GM19193 (cell line): ENCODE measurements around the gene ZNF335.

ENCODE experiments used
- POLR2A ChIP-seq: IDR thresholded peaks from 4 replicates; pipeline ENCODE4 v1.6.1; 2011; ENCODE audit not compliant: insufficient read depth, insufficient read length; ENCODE audit errors: extremely low read depth

ZNF335 gene

DNA sequence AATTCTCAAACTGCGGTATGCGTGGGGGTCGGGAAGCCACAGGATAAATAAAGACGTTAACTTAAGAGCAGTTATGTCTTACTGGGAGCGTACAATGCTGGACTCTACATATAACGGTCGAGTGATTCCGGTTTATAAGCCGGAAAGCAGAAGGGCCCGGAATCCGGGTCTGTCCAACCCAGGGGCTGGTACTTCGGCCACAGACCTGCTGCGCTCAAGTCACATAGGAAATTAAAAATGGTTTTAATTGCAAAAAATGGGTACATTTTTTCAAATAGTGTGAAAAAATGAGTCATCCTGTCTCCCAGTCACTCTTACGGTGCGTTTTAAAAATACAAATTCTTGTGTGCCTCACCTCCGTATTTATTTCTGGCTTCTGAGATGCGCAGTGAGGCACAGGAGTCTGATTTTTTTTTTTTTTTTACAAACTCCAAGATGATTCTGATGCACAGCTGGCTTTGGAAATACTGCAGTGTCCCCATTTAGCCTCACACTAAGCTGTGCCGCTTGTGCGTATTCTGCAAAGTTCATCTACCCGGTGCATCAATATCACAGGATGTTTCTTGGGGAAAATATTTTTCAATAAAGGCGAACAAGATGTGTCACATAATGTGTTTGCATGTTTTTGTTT lies 36.5 kb downstream of the ZNF335 start:
- TF ChIP-seq POLR2A = no peak

- peak; percentile 90 for TF ChIP-seq POLR2A
Measured at GRCh38 chr20:45934586-45935415, 37.2 kb downstream of the ZNF335 start, which contains the start of gene PCIF1. PCIF1 (plus strand) TSS chr20:45934683; CDS start chr20:45939000, 4,317 bp downstream.

DNA sequence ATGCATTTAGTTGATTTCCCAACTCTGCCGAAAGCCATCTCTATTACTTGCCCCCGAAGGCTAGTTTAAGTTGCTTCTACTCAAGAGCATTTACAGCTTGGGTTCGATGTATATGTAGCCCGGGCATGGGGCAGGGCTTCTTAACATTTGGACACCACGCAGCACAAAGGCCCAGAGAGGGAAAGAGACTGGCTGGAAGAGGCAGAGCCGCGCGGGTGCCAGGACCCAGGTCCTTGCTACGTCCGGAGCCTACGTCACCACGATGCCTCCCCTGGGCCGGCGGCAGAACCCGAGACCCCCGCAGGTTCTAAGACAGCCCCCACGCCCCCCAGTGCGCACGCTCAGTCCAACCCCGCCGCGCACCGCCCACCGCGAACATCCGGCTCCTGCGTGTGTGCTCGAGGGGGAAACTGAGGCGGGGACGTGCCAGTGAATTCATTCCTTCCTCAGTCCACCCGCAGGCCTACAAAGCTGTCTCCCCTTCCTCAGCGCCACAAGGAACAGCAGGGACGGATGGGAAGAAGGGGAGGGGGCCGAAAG lies 37.9 kb downstream of the ZNF335 start:
- TF ChIP-seq POLR2A = no peak

DNA sequence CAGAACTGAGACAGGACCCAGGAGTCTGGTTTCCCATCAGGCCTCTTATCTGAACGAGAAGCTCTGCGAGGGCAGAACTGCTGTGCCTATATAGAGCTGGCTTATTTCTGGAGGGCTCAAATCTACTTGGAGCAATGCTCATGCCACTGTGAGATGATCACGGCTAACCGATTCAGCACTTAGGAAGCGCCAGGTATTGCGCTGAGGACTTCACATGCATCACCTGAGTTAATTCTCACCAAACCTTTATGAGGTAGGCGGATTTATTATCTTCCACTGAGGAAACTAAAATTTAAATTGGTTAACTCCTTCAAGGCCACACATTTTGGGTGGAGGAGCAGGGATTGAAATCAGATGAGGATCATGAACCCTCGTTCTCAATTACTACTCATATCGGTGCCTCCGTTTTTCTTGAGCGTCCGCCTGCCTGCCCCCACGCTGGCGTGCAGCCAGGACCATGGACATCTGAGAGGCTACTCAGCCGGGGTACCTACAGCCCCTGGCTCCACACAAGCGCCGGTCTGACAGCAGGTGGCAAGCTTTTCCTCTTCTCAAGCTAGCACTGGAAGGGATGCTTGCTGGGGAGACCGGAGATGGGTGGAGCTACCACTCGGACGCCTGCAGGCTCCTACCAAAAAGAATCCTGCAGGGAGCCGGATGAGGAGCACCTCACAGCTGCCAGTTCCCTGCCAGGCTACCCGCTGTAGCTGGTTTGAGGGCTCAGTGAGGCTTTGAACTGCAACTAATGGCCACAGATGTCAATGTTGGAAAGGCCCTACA lies 38.5 kb downstream of the ZNF335 start:
- TF ChIP-seq POLR2A = peak; percentile 52

GRCh38 chr20:45927071-45927878 lies 44.7 kb downstream of the ZNF335 start:
- no peak for TF ChIP-seq POLR2A

GRCh38 chr20:45926731-45927070 lies 45.3 kb downstream of the ZNF335 start:
- TF ChIP-seq POLR2A = no peak

- no peak for TF ChIP-seq POLR2A
Measured at GRCh38 chr20:45925821-45926506, 46.0 kb downstream of the ZNF335 start.

DNA sequence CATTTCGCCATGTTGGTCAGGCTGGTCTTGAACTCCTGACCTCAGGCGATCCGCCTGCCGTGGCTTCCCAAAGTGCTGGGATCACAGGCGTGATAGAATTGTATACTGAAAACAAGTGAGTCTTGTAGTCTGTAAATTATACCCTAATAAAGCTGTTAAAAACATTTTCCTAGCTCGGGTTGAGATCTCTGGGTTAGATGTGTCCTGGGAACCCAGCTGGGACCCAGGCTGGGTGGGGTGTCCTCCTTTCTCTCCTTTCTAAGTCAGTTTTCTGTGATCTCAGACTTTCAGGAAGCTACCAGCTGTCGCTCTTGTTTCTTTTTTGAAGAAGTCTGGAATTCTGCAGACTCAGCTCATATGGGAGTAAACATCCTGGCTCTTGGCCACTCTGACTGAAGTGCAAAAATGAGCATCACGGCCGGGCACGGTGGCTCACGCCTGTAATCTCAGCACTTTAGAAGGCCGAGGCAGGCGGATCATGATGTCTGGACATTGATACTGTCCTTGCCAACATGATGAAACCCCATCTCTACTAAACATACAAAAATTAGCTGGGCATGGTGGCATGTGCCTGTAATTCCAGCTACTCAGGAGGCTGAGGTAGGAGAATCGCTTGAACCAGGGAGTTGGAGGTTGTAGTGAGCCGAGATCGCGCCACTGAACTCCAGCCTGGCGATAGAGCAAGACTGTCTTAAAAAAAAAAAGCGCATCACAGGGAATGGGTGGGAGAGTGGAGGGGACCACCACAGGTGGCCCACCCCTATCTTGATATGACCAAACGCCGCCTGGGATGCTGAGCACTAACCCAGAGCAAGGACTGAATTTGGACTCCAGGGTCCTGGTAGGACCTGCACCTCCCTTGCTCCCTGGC lies 47.4 kb downstream of the ZNF335 start:
- no peak for TF ChIP-seq POLR2A

DNA sequence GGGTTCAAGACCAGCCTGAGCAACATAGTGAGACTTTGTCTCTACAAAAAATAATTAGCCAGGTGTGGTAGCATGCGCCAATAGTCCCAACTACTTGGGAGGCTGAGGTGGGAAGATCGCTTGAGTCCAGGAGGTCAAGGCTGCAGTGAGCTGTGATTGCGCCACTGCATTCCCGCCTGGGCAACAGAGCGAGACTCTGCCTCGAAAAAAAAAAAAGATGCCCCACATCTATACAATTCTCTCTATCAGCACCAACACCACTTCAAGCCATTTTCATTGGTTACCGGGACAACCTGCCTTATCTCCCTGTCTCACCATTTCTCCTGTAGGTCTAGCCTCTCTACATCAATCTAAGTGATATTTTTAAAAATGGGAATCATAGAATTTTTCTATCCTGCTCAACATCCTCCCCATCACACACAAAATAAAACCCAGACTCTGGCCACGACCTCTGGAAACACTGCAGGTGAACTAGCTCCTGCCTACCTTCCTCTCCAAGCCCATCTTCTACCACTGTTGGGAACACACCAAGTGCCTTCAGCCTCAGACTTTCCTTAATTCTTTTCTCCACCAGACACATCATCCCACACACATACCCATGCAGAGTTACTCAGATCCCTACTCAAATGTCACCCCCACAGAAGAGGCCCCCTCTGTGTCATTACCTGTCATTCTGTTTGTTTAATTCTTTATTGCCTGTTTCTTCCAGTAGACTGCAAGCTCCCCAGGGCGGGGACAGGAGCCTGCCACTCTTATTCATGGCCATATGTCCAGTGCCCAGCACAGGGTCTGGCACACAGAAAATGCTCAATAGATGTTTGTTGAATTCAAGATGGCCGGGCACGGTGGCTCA lies 50.4 kb downstream of the ZNF335 start:
- TF ChIP-seq POLR2A = no peak

- TF ChIP-seq POLR2A = no peak
Measured at GRCh38 chr20:45920462-45921336, 51.3 kb downstream of the ZNF335 start.
